ENCODE measurements around the gene AQP3.

- TF ChIP-seq ZNF274 (IDR thresholded peaks at IDR 0.05; ENCODE audit: low read depth, low read length) (no peak), YY1 (IDR thresholded peaks at IDR 0.05; ENCODE audit: insufficient read depth, insufficient read length) (no peak)
Observed at GRCh38 chr9:33461492-33461891, 14.1 kb upstream of the AQP3 start.

Data from NT2/D1 (cell line).